NCI-H510A treated with DMSO at 0.1 percent for 48 hours (cell line): ENCODE measurements around the gene TMTC2.
"Not testable (repeated sequence)": the region's sequence is repeated elsewhere in the genome, so short reads cannot be mapped to it uniquely, and the experiment has no call there.

Experiments
- DNase-seq: peaks from one replicate; lab custom pipeline; 2025; lab: John Stamatoyannopoulos, UW

Gene TMTC2

GRCh38 chr12:82793751-82794281, 107.1 kb downstream of the TMTC2 start:
- DNase-seq, result peak; percentile 53

GRCh38 chr12:82797480-82797879, 110.8 kb downstream of the TMTC2 start:
- DNase-seq, result no peak

- no peak for DNase-seq
Observed at GRCh38 chr12:82800185-82800584, 113.5 kb downstream of the TMTC2 start.

- no peak for DNase-seq
Observed at GRCh38 chr12:82801951-82802610, 115.4 kb downstream of the TMTC2 start.

- DNase-seq, result peak; percentile 31
Observed at GRCh38 chr12:82803201-82803600, 116.5 kb downstream of the TMTC2 start.

GRCh38 chr12:82804601-82805000, 117.9 kb downstream of the TMTC2 start:
- no peak for DNase-seq

- DNase-seq, result not testable (repeated sequence)
Observed at GRCh38 chr12:82805004-82805403, 118.3 kb downstream of the TMTC2 start.

GRCh38 chr12:82805812-82806497, 119.2 kb downstream of the TMTC2 start:
- DNase-seq, result no peak

- no peak for DNase-seq
Observed at GRCh38 chr12:82807132-82807737, 120.5 kb downstream of the TMTC2 start.

- DNase-seq, result no peak
Observed at GRCh38 chr12:82810568-82810967, 123.9 kb downstream of the TMTC2 start.

- DNase-seq, result no peak
Observed at GRCh38 chr12:82817368-82817767, 130.7 kb downstream of the TMTC2 start.

- DNase-seq, result no peak
Observed at GRCh38 chr12:82818271-82819035, 131.7 kb downstream of the TMTC2 start.

- DNase-seq, result no peak
Observed at GRCh38 chr12:82826505-82826904, 139.8 kb downstream of the TMTC2 start.

GRCh38 chr12:82832096-82832495, 145.4 kb downstream of the TMTC2 start:
- DNase-seq, result no peak

GRCh38 chr12:82832981-82833380, 146.3 kb downstream of the TMTC2 start:
- DNase-seq, result peak; percentile 66

GRCh38 chr12:82833481-82833880, 146.8 kb downstream of the TMTC2 start:
- DNase-seq, result no peak

- no peak for DNase-seq
Observed at GRCh38 chr12:82835217-82835616, 148.5 kb downstream of the TMTC2 start.

- no peak for DNase-seq
Observed at GRCh38 chr12:82838131-82838551, 151.4 kb downstream of the TMTC2 start.

- DNase-seq, result no peak
Observed at GRCh38 chr12:82838827-82839226, 152.1 kb downstream of the TMTC2 start.

GRCh38 chr12:82839796-82840195, 153.1 kb downstream of the TMTC2 start:
- no peak for DNase-seq

- no peak for DNase-seq
Observed at GRCh38 chr12:82841487-82841904, 154.8 kb downstream of the TMTC2 start.

- no peak for DNase-seq
Observed at GRCh38 chr12:82842480-82842879, 155.8 kb downstream of the TMTC2 start.
